ENCODE measurements around the gene KCNIP3. TPM values are rescaled to one million over a fixed set of nuclear protein-coding genes. Genes with fewer than 3 reads are reported as not detected.
A peak's percentile ranks its signal among the peaks of the same experiment; 100 is the strongest.
"Not testable (repeated sequence)": the region's sequence is repeated elsewhere in the genome, so short reads cannot be mapped to it uniquely, and the experiment has no call there.

The KCNIP3 gene
- total RNA-seq, 1 donor, result 2.6 TPM

GRCh38 chr2:95375532-95376150 is 78.5 kb downstream of the KCNIP3 start:
- TF ChIP-seq, protein P1, sequence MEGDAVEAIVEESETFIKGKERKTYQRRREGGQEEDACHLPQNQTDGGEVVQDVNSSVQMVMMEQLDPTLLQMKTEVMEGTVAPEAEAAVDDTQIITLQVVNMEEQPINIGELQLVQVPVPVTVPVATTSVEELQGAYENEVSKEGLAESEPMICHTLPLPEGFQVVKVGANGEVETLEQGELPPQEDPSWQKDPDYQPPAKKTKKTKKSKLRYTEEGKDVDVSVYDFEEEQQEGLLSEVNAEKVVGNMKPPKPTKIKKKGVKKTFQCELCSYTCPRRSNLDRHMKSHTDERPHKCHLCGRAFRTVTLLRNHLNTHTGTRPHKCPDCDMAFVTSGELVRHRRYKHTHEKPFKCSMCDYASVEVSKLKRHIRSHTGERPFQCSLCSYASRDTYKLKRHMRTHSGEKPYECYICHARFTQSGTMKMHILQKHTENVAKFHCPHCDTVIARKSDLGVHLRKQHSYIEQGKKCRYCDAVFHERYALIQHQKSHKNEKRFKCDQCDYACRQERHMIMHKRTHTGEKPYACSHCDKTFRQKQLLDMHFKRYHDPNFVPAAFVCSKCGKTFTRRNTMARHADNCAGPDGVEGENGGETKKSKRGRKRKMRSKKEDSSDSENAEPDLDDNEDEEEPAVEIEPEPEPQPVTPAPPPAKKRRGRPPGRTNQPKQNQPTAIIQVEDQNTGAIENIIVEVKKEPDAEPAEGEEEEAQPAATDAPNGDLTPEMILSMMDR (IDR thresholded peaks at IDR 0.05; ENCODE audit: insufficient read depth, low read depth, low read length), result no peak
- no peak overlapping the region for H3K4me3 ChIP-seq (ENCODE audit: low read depth, low read length)
- DNase-seq (ENCODE audit: low read depth), result no peak

GRCh38 chr2:95376311-95377215 is 79.4 kb downstream of the KCNIP3 start:
- no peak overlapping the region for H3K4me3 ChIP-seq (ENCODE audit: low read depth, low read length)
- DNase-seq (ENCODE audit: low read depth), result no peak
- TF ChIP-seq, protein P1 (IDR thresholded peaks at IDR 0.05; ENCODE audit: insufficient read depth, low read depth, low read length), result no peak

GRCh38 chr2:95377216-95378123 is 80.3 kb downstream of the KCNIP3 start:
- no peak overlapping the region for H3K4me3 ChIP-seq (ENCODE audit: low read depth, low read length)
- TF ChIP-seq, protein P1 (IDR thresholded peaks at IDR 0.05; ENCODE audit: insufficient read depth, low read depth, low read length), result no peak
- no peak for DNase-seq (ENCODE audit: low read depth)

GRCh38 chr2:95378281-95378680 is 81.1 kb downstream of the KCNIP3 start:
- H3K4me3 ChIP-seq (ENCODE audit: low read depth, low read length); DNase-seq (ENCODE audit: low read depth): not testable (repeated sequence)

DNA sequence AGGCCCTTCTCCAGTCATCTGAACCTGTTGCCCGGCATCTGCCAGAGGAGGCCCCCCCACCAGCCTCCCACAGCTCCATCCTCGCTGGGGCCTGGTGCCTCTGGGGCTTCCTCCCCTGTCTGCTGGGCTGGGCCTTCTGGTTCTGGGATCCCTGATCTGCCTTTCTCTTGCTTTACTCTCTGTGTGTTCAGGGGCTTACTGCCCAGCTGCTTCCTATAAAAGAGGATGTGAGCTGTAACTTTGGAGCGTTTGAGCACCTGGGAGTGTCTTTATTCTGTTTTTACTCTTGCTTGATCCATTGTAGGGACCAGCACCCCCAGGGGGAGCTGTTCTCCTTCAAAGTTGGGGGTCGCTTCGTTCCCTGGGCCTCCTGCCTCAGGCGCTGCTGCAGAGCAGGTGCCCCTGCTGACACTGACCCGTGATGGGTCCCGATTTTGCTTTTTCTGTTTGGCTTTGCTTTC is 82.3 kb downstream of the KCNIP3 start:
- TF ChIP-seq, protein P1 (IDR thresholded peaks at IDR 0.05; ENCODE audit: insufficient read depth, low read depth, low read length), result peak; percentile 15
- no peak for DNase-seq (ENCODE audit: low read depth)
- no peak overlapping the region for H3K4me3 ChIP-seq (ENCODE audit: low read depth, low read length)

- no peak for DNase-seq (ENCODE audit: low read depth)
- TF ChIP-seq, protein P1 (IDR thresholded peaks at IDR 0.05; ENCODE audit: insufficient read depth, low read depth, low read length), result no peak
Observed at GRCh38 chr2:95380280-95380679, 83.1 kb downstream of the KCNIP3 start.

More at GRCh38 chr2:95380280-95380679, 83.1 kb downstream of the KCNIP3 start:
- H3K4me3 ChIP-seq (ENCODE audit: low read depth, low read length), result no peak overlapping the region

All from fibroblast of villous mesenchyme (primary cell).